GM23338 (cell line): Measurements from ENCODE around the gene CXCL16. TPM values are rescaled to one million over a fixed set of nuclear protein-coding genes. Genes with fewer than 3 reads are reported as not detected.

ENCODE experiments used
- ATAC-seq: fragments of 200-7000 bp; cut with Tn5 transposase; 3 replicates; pipeline ENCODE4 v1.9.1; 2020
- DNase-seq: peaks from one replicate; pipeline ENCODE4 v3.0.0-alpha.2; 2015; ENCODE audit warnings: low spot score
- H2AFZ ChIP-seq: fragments of 200-600 bp; sonication (generic); 2 replicates; pipeline ENCODE4 v1.8.0; 2016; ENCODE audit warnings: antibody characterized with exemption, mild to moderate bottlenecking, moderate library complexity
- H3F3A ChIP-seq: fragments of 200-600 bp; sonication (generic); replicated peaks from 2 replicates; pipeline ENCODE4 v1.8.0; 2017; ENCODE audit warnings: antibody characterized with exemption, mixed run types, low read depth
- H3K27ac ChIP-seq: fragments of 200-600 bp; sonication (generic); 2 replicates; pipeline ENCODE4 v1.6.1; 2016; ENCODE audit warnings: low read depth
- H3K27me3 ChIP-seq: fragments of 200-600 bp; sonication (generic); 2 replicates; pipeline ENCODE4 v1.8.0; 2016; ENCODE audit warnings: mild to moderate bottlenecking, mixed run types, moderate library complexity; ENCODE audit not compliant: insufficient read depth
- H3K36me3 ChIP-seq: fragments of 200-600 bp; sonication (generic); 2 replicates; pipeline ENCODE4 v1.8.0; 2016; ENCODE audit warnings: mild to moderate bottlenecking; ENCODE audit not compliant: insufficient read depth
- H3K4me1 ChIP-seq: fragments of 200-600 bp; sonication (generic); 2 replicates; pipeline ENCODE4 v1.8.0; 2016; ENCODE audit warnings: mild to moderate bottlenecking, moderate library complexity; ENCODE audit not compliant: insufficient read depth
- H3K4me2 ChIP-seq: fragments of 200-600 bp; sonication (generic); 2 replicates; pipeline ENCODE4 v1.7.1; 2017; ENCODE audit warnings: mixed run types
- H3K4me3 ChIP-seq: fragments of 200-600 bp; sonication (generic); 2 replicates; pipeline ENCODE4 v1.6.1; 2016; ENCODE audit warnings: mixed run types
- H3K79me2 ChIP-seq: fragments of 200-600 bp; sonication (generic); replicated peaks from 2 replicates; pipeline ENCODE4 v1.8.0; 2017; ENCODE audit warnings: mild to moderate bottlenecking; ENCODE audit not compliant: insufficient read depth
- H3K9me2 ChIP-seq: fragments of 200-600 bp; sonication (generic); 2 replicates; pipeline ENCODE4 v1.8.0; 2017; ENCODE audit not compliant: insufficient read depth
- H4K20me1 ChIP-seq: fragments of 200-600 bp; sonication (generic); replicated peaks from 2 replicates; pipeline ENCODE4 v1.8.0; 2017; ENCODE audit warnings: mild to moderate bottlenecking; ENCODE audit not compliant: insufficient read depth
- H3K27ac Mint-ChIP-seq: 2 replicates; pipeline ENCODE4 v1.8.0; 2020; ENCODE audit warnings: inconsistent platforms, mild to moderate bottlenecking, moderate library complexity, mixed read lengths
- H3K27me3 Mint-ChIP-seq: 3 replicates; pipeline ENCODE4 v1.8.0; 2022; ENCODE audit warnings: low read depth, mild to moderate bottlenecking, moderate library complexity, mixed read lengths, inconsistent platforms; ENCODE audit not compliant: insufficient read depth, poor library complexity
- H3K36me3 Mint-ChIP-seq: 3 replicates; pipeline ENCODE4 v1.8.0; 2021; ENCODE audit warnings: low read depth, mild to moderate bottlenecking, inconsistent platforms, moderate library complexity, mixed read lengths
- H3K4me1 Mint-ChIP-seq: 3 replicates; pipeline ENCODE4 v1.8.0; 2020; ENCODE audit warnings: mild to moderate bottlenecking, inconsistent platforms, mixed read lengths
- H3K4me3 Mint-ChIP-seq: 3 replicates; pipeline ENCODE4 v1.8.0; 2021; ENCODE audit warnings: moderate library complexity, mild to moderate bottlenecking, inconsistent platforms, mixed read lengths
- H3K9me3 Mint-ChIP-seq: 3 replicates; pipeline ENCODE4 v1.8.0; 2020; ENCODE audit warnings: moderate library complexity, mild to moderate bottlenecking, inconsistent platforms, mixed read lengths
- CREB1 ChIP-seq: fragments of 250-450 bp; sonication (Bioruptor Pico); IDR thresholded peaks from 2 replicates; pipeline ENCODE4 v1.5.0; 2020; ENCODE audit warnings: low read depth, mild to moderate bottlenecking, moderate library complexity
- CTCF ChIP-seq, 2 experiments: fragments of 200-600 bp in 1 of 2; sonication (generic) in 1 of 2; conservative IDR thresholded peaks; 2 replicates each; pipeline versions ENCODE4 v1.5.1 to v1.6.1; 2016 to 2017; ENCODE audit warnings: antibody characterized with exemption in 2 of 2, low read depth in 2 of 2, mild to moderate bottlenecking in 2 of 2, moderate library complexity in 1 of 2
- EZH2 ChIP-seq: fragments of 200-600 bp; sonication (generic); IDR thresholded peaks from one replicate; pipeline ENCODE4 v1.8.0; 2017; ENCODE audit warnings: antibody characterized with exemption, mild to moderate bottlenecking, low read depth; ENCODE audit not compliant: unreplicated experiment
- EZH2phosphoT487 ChIP-seq: fragments of 200-600 bp; sonication (generic); IDR thresholded peaks from one replicate; pipeline ENCODE4 v1.8.1; 2018; ENCODE audit warnings: antibody characterized with exemption; ENCODE audit not compliant: unreplicated experiment
- JUNB ChIP-seq: IDR thresholded peaks from one replicate; pipeline ENCODE4 v1.6.1; 2016; ENCODE audit warnings: antibody characterized with exemption; ENCODE audit not compliant: unreplicated experiment
- NANOG ChIP-seq: IDR thresholded peaks from 2 replicates; pipeline ENCODE4 v1.6.1; 2016; ENCODE audit warnings: antibody characterized with exemption, borderline replicate concordance
- POLR2AphosphoS5 ChIP-seq: IDR thresholded peaks from 2 replicates; pipeline ENCODE4 v1.6.1; 2016; ENCODE audit warnings: antibody characterized with exemption, low read depth
- REST ChIP-seq: IDR thresholded peaks from one replicate; pipeline ENCODE4 v1.6.1; 2018; ENCODE audit warnings: antibody characterized with exemption; ENCODE audit not compliant: unreplicated experiment
- STAT1 ChIP-seq: IDR thresholded peaks from one replicate; pipeline ENCODE4 v1.6.1; 2016; ENCODE audit warnings: antibody characterized with exemption; ENCODE audit not compliant: unreplicated experiment
- ZNF114 ChIP-seq: fragments of 250-450 bp; sonication (Bioruptor Pico); IDR thresholded peaks from 2 replicates; pipeline ENCODE4 v1.5.0; 2020; ENCODE audit warnings: mild to moderate bottlenecking, moderate library complexity
- polyA plus RNA-seq: library from polyadenylated mRNA; unstranded; fragments of >200 nt; fragmentation: Nextera tagmentation; extraction: Ambion mirVana; gene quantifications from 2 replicates; pipeline ENCODE4 v1.2.1, GENCODE V29; 2016
- total RNA-seq: library from RNA; depleted of rRNA; stranded (reverse); fragments of >200 nt; shearing (Covaris generic); gene quantifications from 2 replicates; pipeline ENCODE4 v1.2.3, GENCODE V29; 2014

CXCL16 gene
- total and polyA plus RNA-seq, 2 experiments from 2014 or later = 4.0 to 4.1 TPM

GRCh38 chr17:4728124-4728523 lies 11.6 kb downstream of the CXCL16 start (continued):
- TF ChIP-seq REST (no peak), EZH2phosphoT487 (no peak), ZNF114 (CRISPR knock-in tag) (no peak), CREB1 (CRISPR knock-in tag) (no peak), EZH2 (no peak), CTCF (conservative IDR thresholded peaks at IDR 0.05; ENCODE audit: low read depth in 2 of 2) (no peak), JUNB (no peak), STAT1 (no peak)

- 0 out of 2 replicates have a peak, but pooled peaks cover 2% of the 10 kb centered on the region for H3F3A ChIP-seq
- H3K4me2 ChIP-seq = no peak overlapping the region
- H3K36me3 ChIP-seq = no peaks in the 10 kb centered on the region
- ATAC-seq = no peak
- DNase-seq = no peak
- H4K20me1 ChIP-seq = no peaks in the 10 kb centered on the region; the same call in 1 of the 2 replicates
- Mint-ChIP-seq H3K4me3 (no peak overlapping the region; the same call in 2 of the 3 replicates), H3K27me3 (peaks cover 16% of the 10 kb centered on the region), H3K27ac (no peak overlapping the region), H3K36me3 (no peaks in the 10 kb centered on the region; the same call in 2 of the 3 replicates), H3K4me1 (peaks cover 3% of the 10 kb centered on the region; the same call in 2 of the 3 replicates), H3K9me3 (no peaks in the 10 kb centered on the region; the same call in 2 of the 3 replicates)
- H2AFZ ChIP-seq = no peak overlapping the region
- no peak overlapping the region for H3K4me3 ChIP-seq
- H3K9me2 ChIP-seq = no peaks in the 10 kb centered on the region
- no peak overlapping the region for H3K27ac ChIP-seq
- H3K27me3 ChIP-seq = no peaks in the 10 kb centered on the region
- no peaks in the 10 kb centered on the region for H3K4me1 ChIP-seq
- no peaks in the 10 kb centered on the region for H3K79me2 ChIP-seq
- no peak for TF ChIP-seq NANOG
- TF ChIP-seq REST = no peak
- no peak for TF ChIP-seq POLR2AphosphoS5
- no peak for TF ChIP-seq STAT1
Measured at GRCh38 chr17:4725646-4726310, 13.9 kb downstream of the CXCL16 start.
